Renal cortical epithelial cell (primary cell): ENCODE measurements around the gene VIT. TPM values are rescaled to one million over a fixed set of nuclear protein-coding genes. Genes with fewer than 3 reads are reported as not detected.
A peak's percentile ranks its signal among the peaks of the same experiment; 100 is the strongest.
"Not testable (repeated sequence)": the region's sequence is repeated elsewhere in the genome, so short reads cannot be mapped to it uniquely, and the experiment has no call there.

Source experiments
- DNase-seq: peaks from one replicate; pipeline ENCODE4 v3.0.0-alpha.2; 2011; ENCODE audit warnings: low read depth
- total RNA-seq: library from RNA; depleted of rRNA; stranded (reverse); fragments of >200 nt; gene quantifications from 2 replicates; pipeline ENCODE4 v1.2.3, GENCODE V29; 2014

Gene VIT
- total RNA-seq, 1 donor from 2014 or later: 0.15 TPM

DNA sequence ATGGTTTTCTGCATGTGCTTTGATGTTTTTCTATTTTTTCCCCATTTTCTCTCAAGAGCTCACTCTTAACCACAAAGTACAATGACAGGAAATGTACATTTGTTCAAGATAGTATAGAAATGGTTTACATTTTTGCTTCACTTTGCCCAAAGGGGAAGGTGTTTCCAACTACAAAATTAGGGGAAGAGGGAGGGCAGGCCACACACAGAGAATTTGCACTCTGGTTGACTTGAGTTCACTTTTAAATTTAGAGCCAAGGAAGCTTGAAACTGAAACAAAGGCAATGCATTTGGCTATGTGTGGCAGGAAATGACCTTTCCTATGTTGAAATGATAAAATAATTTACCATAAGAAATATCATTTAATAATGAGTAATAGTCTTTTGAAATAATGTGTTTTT is 19.1 kb upstream of the VIT start:
- no peak for DNase-seq

DNA sequence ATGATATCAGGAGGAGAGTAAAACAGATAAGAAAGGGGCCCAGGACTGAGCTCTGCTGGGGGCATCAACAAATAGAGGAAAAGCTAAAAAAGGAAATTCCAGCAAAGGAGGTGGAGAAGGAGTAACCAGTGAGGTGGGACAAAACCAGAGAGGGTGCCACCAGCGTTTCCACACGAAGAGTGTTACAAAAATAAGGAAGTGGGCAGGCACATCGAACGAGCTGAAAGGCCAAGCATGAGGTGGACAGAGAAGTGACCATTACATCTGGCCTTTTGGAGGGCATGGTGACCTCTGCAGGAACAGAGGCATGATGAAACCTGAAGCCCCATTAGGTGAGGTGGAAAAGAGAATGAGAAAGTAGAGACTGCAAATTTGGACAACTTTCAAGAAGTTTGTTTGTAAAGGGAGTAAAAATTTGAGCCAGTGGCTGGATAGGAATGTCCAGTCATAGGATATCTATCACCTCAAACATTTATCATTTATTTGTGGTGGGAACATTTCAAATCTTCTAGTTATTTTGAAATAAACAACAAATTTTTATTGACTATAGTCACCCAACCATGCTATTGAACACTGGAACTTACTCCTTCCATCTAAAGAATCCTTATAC is 18.4 kb upstream of the VIT start:
- no peak for DNase-seq

DNA sequence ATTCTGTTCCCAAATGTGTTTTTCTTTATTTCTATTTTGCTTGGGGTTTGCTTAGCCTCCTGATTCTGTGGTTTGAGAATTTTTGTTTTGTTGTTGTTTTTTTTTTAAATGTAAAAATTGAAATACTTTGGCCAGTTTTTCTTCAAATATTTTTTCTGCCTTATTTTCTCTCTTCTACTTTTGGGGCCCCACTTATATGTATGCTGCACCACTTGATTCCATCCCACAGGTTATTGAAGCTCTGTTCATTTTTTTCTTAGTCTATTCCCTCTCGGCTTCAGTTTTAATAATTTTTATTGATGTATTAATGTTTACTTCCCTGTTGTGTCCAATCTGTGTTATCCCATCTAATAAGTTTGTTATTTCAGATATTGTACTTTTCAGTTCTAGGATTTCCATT is 17.7 kb upstream of the VIT start:
- DNase-seq: no peak

DNA sequence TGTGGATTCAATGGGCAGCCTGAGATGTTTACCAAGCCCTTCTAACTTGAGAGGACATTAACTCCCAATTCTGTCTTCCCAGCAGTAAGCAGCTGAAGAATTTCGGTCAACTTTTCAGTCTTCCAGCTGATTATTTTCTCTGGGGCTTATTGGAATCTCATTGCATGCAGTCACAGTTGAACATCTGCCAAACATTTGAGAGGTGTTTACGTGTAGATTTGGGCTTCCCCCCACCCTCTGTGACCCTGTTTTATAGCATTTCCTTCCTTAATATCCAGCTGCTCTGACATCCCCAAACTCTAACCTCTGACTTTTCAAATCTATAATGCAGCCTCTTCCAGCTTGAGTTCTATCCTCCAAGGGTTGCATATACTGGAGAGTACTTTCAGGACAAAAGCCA is 16.5 kb upstream of the VIT start:
- no peak for DNase-seq

DNA sequence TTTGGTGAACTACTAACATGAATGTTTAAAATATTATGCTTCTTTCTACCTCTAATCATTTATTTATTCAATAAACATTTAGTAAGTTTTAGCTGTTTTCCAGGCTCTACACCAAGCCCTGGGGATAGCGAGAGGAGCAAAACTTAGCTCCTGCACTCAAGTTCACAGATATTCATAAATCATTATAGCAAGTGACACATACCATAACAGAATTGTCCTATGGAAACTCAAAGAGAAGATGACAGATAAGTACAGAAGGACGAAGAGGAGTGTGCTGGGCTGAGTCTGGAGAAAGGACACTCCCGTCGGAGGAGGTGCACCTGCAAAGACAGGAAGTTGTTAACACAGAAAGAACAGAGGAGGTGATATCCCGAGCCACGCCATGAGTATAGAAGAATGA is 13.9 kb upstream of the VIT start:
- DNase-seq: no peak

DNA sequence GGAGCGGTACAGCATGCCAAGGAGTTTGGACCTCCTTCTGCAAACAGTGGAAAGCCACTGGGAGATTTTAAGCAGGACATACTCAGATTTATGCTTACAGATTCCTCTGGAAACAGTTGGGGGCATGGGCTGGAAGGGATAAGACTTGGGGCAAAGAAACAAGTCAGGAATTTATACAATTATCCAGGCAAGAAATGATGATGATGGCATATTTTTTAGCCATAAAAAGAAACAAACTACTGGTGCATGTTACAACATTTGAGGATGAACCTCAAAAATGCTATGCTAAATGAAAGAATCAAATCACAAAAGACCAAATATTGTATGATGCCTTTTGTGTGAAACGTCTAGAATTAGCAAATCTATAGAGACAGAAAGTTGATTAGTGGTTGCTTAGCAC is 13.5 kb upstream of the VIT start:
- no peak for DNase-seq

DNA sequence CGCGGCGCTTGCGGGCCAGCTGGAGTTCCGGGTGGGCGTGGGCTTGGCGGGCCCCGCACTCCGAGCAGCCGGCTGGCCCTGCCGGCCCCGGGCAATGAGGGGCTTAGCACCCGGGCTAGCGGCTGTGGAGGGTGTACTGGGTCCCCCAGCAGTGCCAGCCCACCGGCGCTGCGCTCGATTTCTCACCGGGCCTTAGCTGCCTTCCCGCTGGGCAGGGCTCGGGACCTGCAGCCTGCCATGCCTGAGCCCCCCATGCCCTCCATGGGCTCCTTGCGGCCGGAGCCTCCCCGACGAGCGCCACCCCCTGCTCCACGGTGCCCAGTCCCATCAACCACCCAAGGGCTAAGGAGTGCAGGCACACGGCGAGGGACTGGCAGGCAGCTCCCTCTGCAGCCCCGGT is 8.2 kb upstream of the VIT start:
- DNase-seq: not testable (repeated sequence)

DNA sequence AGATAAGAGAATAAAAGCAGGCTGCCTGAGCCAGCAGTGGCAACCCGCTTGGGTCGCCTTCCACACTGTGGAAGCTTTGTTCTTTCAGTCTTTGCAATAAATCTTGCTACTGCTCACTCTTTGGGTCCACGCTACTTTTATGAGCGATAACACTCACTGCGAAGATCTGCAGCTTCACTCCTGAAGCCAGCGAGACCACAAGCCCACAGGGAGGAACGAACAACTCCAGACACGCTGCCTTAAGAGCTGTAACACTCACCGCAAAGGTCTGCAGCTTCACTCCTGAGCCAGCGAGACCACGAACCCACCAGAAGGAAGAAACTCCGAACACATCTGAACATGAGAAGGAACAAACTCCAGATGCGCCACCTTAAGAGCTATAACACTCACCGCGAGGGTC is 7.5 kb upstream of the VIT start:
- DNase-seq: not testable (repeated sequence)

DNA sequence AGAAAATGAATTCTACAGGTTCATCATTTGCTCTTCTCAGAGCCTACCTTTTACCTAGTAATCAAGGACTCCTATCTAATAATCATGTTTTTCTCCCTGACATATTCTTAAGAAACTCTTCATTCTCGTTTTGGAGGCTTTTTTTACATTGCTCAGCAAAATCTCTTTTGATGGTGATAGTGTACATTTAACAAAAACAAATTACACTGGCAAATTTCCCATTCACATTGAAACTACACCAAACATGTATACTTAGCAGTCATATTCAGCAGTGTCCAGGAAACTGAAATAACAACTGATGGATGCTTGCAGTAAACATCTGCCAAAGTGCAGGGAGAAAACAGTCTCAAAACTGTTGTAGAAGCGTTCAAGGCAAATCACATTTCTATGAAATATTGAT is 4.4 kb upstream of the VIT start:
- DNase-seq: no peak

DNA sequence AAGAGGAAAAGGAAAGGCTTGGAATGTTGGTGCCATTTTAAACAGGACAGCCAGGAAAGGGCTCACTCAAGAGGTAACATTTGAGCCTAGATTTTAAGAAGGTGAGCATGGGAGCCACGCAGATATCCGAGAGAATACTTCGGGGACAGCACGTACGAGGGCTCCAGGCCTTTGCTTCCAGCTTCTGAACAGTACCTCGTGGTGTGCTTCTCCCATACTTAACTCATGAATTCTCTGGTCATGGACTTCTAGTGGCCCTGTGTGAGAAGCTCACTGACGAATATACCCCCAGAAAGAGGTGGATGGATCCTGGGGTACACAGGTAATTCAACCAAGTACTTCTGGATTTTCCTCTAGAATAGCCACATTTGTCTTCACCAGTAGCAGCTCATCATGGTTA is 2.7 kb upstream of the VIT start:
- DNase-seq: no peak

DNA sequence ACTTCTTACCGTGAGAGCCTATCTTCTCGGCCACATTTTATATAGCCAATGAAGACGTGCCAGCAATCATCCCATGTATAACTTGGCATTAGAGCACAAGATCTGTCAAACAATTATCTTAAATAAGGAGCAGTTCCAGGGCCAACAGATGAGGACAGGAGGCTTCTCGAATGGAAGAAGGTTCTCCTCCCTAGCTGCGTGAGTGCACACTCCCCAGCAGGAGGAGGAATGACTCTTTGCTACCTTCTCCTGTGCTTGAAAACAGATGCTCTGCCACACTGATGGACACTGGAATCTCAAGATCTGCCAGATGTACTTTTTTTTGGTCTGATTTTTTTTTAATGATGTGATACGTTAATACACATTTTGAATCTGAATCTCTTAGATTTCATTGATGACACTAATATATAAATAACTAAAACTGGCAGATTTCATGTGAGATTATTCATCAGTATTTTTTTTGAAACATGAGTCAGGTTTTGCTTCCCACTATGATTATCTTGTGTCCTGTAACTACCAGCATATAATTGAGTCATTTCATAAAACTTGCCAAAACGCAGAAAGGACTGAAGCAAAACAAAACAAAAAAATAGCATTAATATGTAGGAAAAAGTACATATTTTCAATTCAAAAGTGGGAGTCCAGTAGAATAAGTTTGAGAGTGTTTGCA is 626 bp upstream of the VIT start:
- no peak for DNase-seq

DNA sequence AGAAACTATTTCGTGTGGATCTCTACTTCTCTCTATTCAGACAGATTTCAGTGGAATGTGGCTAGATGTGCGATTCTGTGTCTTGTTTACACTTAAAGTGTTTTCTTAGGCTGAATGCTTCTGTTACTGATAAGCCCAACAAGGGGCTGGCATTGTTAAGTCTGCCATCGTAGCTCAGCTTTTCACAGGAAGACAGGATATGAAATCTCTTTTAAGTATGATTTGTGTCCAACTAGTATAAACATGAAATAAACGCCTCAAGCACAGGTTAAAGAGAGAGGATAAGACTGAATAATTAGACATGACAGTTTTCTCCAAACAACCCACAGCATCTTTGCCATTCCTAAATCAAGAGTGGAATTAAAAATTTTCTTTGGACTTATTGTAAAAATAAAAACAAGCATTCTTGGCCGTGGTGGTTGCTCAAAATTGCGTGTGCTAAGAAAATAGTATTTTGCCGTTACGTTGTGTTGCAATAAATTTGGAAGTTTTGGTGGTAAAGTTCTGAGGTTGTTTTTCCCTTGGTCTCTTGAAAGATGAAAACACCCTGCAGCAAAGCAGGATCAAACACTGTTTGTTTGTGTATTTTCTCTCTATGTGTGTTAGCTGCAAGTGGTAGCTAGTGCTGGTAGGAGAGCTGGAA is 1.0 kb downstream of the VIT start:
- no peak for DNase-seq

DNA sequence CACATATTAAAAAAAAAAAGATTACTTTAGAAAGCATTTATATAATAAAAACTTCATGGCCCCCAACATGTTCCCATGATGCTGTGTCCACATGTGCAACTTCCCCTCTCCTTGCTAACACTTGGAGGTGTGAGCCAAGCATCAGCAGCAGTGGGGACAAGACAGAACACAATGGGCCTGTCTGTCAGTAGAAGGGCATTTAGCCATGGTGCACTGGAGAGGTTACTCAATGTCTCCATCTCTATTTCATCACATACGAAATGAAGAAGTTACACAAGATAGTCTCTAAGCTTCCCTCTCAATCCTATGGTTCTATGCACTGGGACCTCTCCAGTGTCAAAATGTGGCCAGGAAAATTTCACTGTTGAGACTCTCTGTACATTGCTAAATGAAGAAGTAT is 2.5 kb downstream of the VIT start:
- no peak for DNase-seq

DNA sequence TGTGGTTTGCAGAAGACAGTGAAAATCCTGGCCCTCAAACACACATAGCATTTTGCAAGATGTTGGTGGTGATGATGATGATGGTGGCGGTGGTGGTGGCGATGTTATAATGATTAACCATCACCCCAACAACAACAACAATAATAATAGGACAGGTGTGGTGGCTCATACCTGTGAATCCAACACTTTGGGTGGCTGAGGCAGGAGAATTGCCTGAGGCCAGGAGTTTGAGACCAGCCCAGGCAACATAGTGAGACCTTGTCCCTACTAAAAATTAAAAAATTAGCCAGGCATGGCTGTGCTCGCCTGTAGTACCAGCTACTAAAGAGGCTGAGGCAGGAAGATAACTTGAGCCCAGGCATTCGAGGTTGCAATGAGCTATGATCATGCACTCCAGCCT is 3.8 kb downstream of the VIT start:
- DNase-seq: no peak

DNA sequence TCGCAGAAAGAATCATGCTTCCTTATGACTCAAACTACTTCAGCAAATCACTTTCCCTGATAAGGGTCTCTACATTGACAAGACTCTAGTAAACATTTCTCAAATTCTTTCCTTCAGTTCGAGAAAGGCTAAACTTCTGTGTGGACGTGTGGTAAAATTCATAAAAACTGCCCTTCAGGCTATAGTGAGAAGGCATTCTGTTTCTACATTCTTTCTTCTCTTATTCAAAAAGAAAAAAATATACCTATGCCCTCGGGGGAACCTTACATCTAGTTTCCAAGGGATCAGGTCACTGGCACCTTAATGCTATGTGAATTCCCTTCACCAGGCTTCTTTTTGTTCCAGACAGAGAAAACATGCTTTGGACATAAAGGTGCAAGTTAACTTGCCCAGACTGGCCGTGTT is 4.9 kb downstream of the VIT start:
- DNase-seq: peak; percentile 82

DNA sequence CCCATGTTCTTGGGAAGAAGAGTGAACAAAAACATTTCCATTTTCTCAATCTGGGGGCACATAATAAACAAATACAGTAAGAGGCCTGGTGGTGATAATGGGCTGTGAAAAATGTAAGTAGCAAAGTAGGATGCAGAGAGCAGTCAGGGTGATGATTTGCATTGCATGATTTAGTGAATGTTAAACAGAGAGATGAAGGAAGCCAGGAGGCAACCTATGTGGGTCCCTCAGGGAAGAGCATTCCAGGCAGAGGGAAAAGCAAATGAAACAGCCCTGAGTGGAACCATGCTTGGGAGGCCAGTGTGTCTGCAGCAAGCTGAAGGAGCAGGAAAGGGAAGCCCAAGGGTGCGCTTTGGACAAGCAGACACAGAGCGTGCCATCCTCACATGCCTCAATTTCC is 5.4 kb downstream of the VIT start:
- DNase-seq: no peak

DNA sequence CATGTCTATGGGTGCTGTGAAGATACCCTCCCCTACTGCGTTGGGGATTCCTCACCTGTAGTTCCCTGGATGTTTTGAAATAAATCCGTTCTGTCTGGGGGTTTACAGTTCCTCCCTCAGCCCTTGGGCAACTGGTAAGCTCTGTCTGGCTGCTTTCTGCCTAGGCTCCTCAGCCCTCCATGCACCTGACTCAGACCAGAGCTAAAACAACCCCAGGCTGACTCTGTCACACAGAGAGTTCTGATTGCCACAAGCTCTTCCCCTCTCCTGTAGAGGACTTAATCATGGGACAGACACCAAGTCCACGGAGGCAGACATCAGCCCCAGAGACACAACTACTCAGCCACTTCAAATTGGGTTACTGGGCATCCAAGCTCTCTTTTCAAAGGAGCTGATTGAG is 6.3 kb downstream of the VIT start:
- no peak for DNase-seq

DNA sequence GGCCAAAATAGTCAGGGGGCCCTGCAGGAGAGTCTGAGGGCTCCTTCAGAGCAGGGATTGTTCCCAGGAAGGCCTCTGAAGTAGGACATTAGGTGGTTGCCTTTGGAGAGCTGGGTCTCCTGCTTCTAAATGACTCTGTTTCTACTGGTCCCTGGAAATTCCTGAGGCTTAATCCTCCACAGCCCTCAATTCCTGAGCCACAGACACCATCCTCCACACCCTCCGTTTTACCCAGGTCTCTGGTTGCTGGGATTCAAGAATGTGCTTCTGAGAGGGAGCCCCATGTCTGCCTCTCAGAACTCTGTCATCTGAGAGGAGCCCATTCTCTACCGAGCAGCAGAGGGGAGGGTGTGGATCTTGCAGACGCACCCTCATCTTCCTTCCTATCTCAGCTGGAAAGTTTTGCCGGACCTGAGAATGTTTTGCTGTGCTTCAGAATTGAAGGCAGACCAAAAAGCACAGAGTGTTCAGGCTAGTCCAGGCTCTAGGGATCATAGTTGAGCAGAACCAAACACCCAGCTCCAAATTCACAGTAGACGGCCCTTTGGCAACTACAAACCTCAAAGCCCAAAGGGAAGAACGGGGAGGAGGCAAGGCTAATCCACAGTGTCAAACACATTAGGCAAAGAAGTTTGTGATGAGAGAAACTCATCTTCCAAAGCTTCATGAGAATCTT is 8.1 kb downstream of the VIT start:
- no peak for DNase-seq

DNA sequence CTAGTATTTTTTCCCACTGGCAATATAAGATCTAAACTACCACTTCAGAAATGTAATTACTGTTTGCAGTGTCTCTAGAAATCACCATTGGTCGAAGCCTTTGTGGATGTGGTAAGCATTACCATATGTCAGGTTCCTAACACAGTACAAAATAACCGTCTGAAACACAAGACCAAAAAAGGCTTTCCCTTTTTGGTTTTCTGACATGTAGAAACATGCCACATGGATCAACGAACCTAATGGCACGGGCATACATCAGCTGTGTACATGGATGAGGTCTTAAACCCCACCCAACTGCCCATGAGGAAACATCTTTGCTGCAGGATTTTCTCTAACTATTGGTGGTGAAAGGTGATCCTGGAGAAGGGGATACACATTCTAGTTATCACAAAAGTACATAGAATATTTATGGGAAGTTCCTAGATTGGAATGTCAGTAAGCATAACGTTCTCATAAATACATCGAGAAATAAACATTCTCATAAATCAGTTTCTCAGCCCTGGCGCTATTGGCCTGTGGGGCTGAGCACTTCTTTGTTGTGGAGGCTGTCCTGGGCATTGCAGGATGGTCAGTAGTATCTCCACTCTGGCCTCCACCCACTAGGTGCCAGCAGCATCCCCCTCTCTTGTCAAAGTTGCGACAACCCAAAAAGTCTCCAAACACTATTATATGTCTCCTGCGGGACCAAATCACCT is 9.0 kb downstream of the VIT start:
- DNase-seq: no peak

DNA sequence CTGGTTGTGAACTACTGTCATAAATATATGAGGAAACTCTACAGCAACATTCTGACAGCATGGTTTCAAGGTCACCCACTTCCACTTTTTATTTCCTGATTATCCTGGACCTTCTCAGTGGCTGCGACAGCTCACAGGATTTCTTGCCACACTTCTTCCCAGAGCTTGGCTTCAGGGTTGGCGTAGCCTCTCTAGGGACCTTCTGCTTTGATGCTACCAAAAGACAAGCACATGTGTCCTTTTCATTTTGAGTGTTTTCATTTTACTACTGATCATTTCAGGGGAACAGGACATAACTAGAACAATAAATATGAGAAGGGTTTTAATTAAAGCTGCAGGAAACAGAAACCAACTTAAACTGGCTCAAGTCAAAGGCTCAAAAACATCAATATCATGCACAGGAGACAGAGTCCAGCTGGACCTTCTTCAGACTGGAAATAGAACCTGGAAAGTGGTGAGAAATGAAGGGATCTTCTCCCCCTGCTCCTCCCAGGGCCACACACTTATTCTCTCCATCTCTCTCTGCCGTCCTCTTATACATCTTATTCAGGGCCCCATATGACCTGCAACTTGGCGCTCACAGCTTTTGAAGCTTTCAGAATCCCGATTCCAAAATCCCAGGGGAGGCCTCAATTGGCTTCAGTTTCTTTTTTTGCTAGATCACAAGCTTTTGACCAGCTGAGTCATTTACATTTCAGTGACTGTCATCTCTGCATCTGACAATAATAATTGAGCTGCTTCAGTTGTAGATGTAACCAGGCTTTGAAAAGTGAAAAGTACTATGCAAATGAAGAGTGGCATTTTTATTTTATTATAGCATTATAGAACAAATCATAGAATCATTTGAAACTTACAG is 9.7 kb downstream of the VIT start:
- no peak for DNase-seq

DNA sequence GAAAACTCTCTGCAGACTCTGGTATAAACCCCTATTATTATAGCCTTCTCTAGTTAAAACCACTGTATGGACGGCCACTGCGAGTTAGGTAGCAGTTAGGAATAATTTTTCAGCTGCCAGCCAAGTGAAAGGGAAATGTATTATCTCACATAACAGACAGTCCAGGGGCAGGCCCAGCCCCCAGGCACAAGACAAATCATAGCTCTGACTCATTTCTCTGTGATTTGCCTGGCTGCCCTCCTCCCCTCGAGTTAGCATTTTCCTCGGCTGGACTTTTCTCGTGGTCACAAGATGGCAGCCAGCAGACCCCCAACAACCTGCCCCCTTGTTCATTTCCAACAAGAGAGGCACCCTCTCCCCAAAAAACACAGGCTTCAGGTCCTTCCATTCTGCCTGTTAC is 10.5 kb downstream of the VIT start:
- DNase-seq: no peak
